SU-DHL-6 (cell line): ENCODE results near the gene ZKSCAN4.

Experiments
- CTCF ChIP-seq: fragments of 200-600 bp; sonication (generic); IDR thresholded peaks from one replicate; pipeline ENCODE4 v1.5.1; 2017; ENCODE audit warnings: antibody characterized with exemption, mild to moderate bottlenecking, low read length, moderate library complexity; ENCODE audit not compliant: insufficient read depth, poor library complexity, severe bottlenecking
- EZH2phosphoT487 ChIP-seq: fragments of 200-600 bp; sonication (generic), shearing (Covaris generic); conservative IDR thresholded peaks from 2 replicates; pipeline ENCODE4 v1.6.1; 2018; ENCODE audit warnings: mild to moderate bottlenecking, antibody characterized with exemption, low read length, moderate library complexity, mixed read lengths

GRCh38 chr6:28291573-28291972 lies 39.5 kb upstream of the ZKSCAN4 start:
- TF ChIP-seq CTCF, result no peak
- TF ChIP-seq EZH2phosphoT487, result no peak
